Brain pericyte (primary cell): ENCODE data around the gene MLH1.

Experiments
- DNase-seq: peaks from one replicate; pipeline ENCODE4 v3.0.0-alpha.2; 2012; ENCODE audit warnings: low read depth, low spot score

The MLH1 gene

GRCh38 chr3:37092484-37092883, 99.2 kb downstream of the MLH1 start:
- DNase-seq, result no peak

GRCh38 chr3:37093481-37093880, 100.2 kb downstream of the MLH1 start:
- no peak for DNase-seq

- no peak for DNase-seq
Observed at GRCh38 chr3:37094636-37095035, 101.3 kb downstream of the MLH1 start.

- no peak for DNase-seq
Observed at GRCh38 chr3:37096288-37096687, 103.0 kb downstream of the MLH1 start.

GRCh38 chr3:37096975-37097374, 103.7 kb downstream of the MLH1 start:
- no peak for DNase-seq

GRCh38 chr3:37097776-37098175, 104.5 kb downstream of the MLH1 start:
- no peak for DNase-seq

GRCh38 chr3:37098884-37099283, 105.6 kb downstream of the MLH1 start:
- DNase-seq, result no peak

- no peak for DNase-seq
Observed at GRCh38 chr3:37099469-37099868, 106.2 kb downstream of the MLH1 start.

GRCh38 chr3:37100411-37100810, 107.1 kb downstream of the MLH1 start:
- DNase-seq, result no peak
